SK-N-MC (cell line): ENCODE measurements around the gene SPART.

Source experiments
- EZH2 ChIP-seq: fragments of 200-600 bp; sonication (generic); IDR thresholded peaks from one replicate; pipeline ENCODE4 v1.6.1; 2017; ENCODE audit warnings: antibody characterized with exemption
- POLR2AphosphoS5 ChIP-seq: IDR thresholded peaks from 2 replicates; pipeline ENCODE4 v1.6.1; 2012; ENCODE audit warnings: mild to moderate bottlenecking, low read depth, low read length, borderline replicate concordance

DNA sequence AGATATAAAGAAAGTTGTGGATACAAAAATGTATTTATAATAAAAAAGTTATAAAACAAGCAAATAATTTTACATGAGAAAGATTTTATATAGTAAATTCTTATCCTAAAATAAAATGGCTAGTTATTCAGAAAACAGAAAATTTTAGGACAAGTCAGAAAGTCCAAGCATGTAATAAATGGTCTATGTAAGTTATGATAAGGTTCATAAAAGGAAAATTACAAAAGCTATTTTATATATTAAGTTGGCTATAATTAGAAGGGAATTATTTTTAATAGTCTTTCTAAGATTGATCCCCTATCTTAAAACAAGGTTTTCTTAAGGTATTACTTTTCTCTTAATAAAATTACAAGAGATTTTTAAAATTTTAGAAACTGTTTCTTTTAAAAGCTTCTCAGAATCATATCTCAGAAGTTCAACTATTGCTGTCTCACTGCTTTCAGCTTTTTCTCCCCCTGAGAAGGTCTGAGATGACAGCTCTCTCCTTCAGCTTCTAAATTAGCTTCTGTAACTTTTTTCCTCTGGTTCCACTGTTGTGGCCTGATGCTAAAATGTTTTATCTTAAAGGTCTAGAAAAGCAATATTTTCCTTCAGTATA lies 57.3 kb downstream of the SPART start:
- TF ChIP-seq EZH2 (no peak), POLR2AphosphoS5 (no peak)
